Keratinocyte (primary cell): ENCODE results near the gene CACNA2D1.

Source experiments
- EZH2 ChIP-seq: IDR thresholded peaks from one replicate; pipeline ENCODE4 v1.6.1; 2012; ENCODE audit warnings: inconsistent platforms, mild to moderate bottlenecking, low read length, moderate library complexity
- TF ChIP-seq, protein P1 (sequence below), 3 experiments: IDR thresholded peaks in 1 of 3; conservative IDR thresholded peaks in 1 of 3; optimal IDR thresholded peaks in 1 of 3; 2 replicates in 2 of 3; 3 replicates in 1 of 3; pipeline versions ENCODE3 to v1.5.1; 2011; ENCODE audit warnings: low read length in 3 of 3, mild to moderate bottlenecking in 3 of 3, moderate library complexity in 2 of 3, control low read depth in 1 of 3, inconsistent platforms in 1 of 3; ENCODE audit not compliant: insufficient read depth in 2 of 3; ENCODE audit errors: extremely low read depth in 1 of 3

- TF ChIP-seq, protein P1, sequence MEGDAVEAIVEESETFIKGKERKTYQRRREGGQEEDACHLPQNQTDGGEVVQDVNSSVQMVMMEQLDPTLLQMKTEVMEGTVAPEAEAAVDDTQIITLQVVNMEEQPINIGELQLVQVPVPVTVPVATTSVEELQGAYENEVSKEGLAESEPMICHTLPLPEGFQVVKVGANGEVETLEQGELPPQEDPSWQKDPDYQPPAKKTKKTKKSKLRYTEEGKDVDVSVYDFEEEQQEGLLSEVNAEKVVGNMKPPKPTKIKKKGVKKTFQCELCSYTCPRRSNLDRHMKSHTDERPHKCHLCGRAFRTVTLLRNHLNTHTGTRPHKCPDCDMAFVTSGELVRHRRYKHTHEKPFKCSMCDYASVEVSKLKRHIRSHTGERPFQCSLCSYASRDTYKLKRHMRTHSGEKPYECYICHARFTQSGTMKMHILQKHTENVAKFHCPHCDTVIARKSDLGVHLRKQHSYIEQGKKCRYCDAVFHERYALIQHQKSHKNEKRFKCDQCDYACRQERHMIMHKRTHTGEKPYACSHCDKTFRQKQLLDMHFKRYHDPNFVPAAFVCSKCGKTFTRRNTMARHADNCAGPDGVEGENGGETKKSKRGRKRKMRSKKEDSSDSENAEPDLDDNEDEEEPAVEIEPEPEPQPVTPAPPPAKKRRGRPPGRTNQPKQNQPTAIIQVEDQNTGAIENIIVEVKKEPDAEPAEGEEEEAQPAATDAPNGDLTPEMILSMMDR (optimal IDR thresholded peaks at IDR 0.05 in 1 of 3, IDR thresholded peaks at IDR 0.05 in 1 of 3, conservative IDR thresholded peaks at IDR 0.05 in 1 of 3; ENCODE audit: extremely low read depth in 1 of 3, insufficient read depth in 2 of 3, low read length in 3 of 3), result no peak
- no peak for TF ChIP-seq EZH2
Observed at GRCh38 chr7:82244947-82245517, 198.5 kb downstream of the CACNA2D1 start.
